Smooth muscle cell (in vitro differentiated cells): ENCODE measurements around the gene MACROD2. TPM values are rescaled to one million over a fixed set of nuclear protein-coding genes. Genes with fewer than 3 reads are reported as not detected.
A peak's percentile ranks its signal among the peaks of the same experiment; 100 is the strongest.

ENCODE experiments used
- DNase-seq: peaks from one replicate; lab custom pipeline; 2025; ENCODE audit not compliant: unreplicated experiment; lab: John Stamatoyannopoulos, UW
- H2AFZ ChIP-seq: fragments of 200-600 bp; sonication (generic); 2 replicates; pipeline ENCODE4 v1.6.0; 2016; ENCODE audit warnings: antibody characterized with exemption, low read depth, mild to moderate bottlenecking
- H3F3A ChIP-seq: fragments of 200-600 bp; sonication (generic); 2 replicates; pipeline ENCODE4 v1.6.0; 2017; ENCODE audit warnings: antibody characterized with exemption, low read depth
- H3K27ac ChIP-seq: fragments of 200-600 bp; sonication (generic); 2 replicates; pipeline ENCODE4 v1.5.1; 2016; ENCODE audit warnings: low read depth, mild to moderate bottlenecking
- H3K27me3 ChIP-seq: fragments of 200-600 bp; sonication (generic); 2 replicates; pipeline ENCODE4 v1.6.1; 2016; ENCODE audit warnings: low read depth, mild to moderate bottlenecking
- H3K36me3 ChIP-seq: fragments of 200-600 bp; sonication (generic); 2 replicates; pipeline ENCODE4 v1.5.1; 2016; ENCODE audit warnings: low read depth
- H3K4me1 ChIP-seq: fragments of 200-600 bp; sonication (generic); 2 replicates; pipeline ENCODE4 v1.5.1; 2016; ENCODE audit warnings: low read depth
- H3K4me2 ChIP-seq: fragments of 200-600 bp; sonication (generic); 2 replicates; pipeline ENCODE4 v1.6.0; 2016; ENCODE audit warnings: mild to moderate bottlenecking
- H3K4me3 ChIP-seq: fragments of 200-600 bp; sonication (generic); 2 replicates; pipeline ENCODE4 v1.5.1; 2016; ENCODE audit warnings: mild to moderate bottlenecking
- H3K79me2 ChIP-seq: fragments of 200-600 bp; sonication (generic); 2 replicates; pipeline ENCODE4 v1.6.0; 2016; ENCODE audit warnings: low read depth, mild to moderate bottlenecking
- H3K9ac ChIP-seq: fragments of 200-600 bp; sonication (generic); 2 replicates; pipeline ENCODE4 v1.6.0; 2016; ENCODE audit warnings: low read depth
- H3K9me3 ChIP-seq: fragments of 200-600 bp; sonication (generic); replicated peaks from 2 replicates; pipeline ENCODE4 v1.5.1; 2016; ENCODE audit warnings: low read depth
- H4K20me1 ChIP-seq: fragments of 200-600 bp; sonication (generic); 2 replicates; pipeline ENCODE4 v1.6.0; 2016; ENCODE audit warnings: low read depth
- WGBS: methylation state at CpG from one replicate; pipeline ENCODE4 v1.1.7; 2016; ENCODE audit warnings: low lambda C conversion rate; 5-methylcytosine and 5-hydroxymethylcytosine counted together
- polyA plus RNA-seq: library from polyadenylated mRNA; unstranded; fragments of >200 nt; fragmentation: Nextera tagmentation; extraction: Ambion mirVana; gene quantifications from 2 replicates; pipeline ENCODE4 v1.2.1, GENCODE V29; 2016
- total RNA-seq: library from RNA; depleted of rRNA; stranded (reverse); fragments of >200 nt; gene quantifications from 2 replicates; pipeline ENCODE4 v1.2.3, GENCODE V29; 2014
- TF ChIP-seq, protein P1 (sequence below): fragments of 200-600 bp; sonication (generic); IDR thresholded peaks from 2 replicates; pipeline ENCODE4 v1.5.1; 2017; ENCODE audit warnings: borderline replicate concordance, mild to moderate bottlenecking, antibody characterized with exemption; ENCODE audit not compliant: insufficient read depth, poor library complexity, severe bottlenecking

MACROD2 gene
- total and polyA plus RNA-seq, 2 experiments from 2014 or later, result 0.04 to 0.32 TPM

- no peaks in the 10 kb centered on the region for H3F3A ChIP-seq
- no peaks in the 10 kb centered on the region for H3K27me3 ChIP-seq
- H3K4me2 ChIP-seq, result no peak overlapping the region
- H3K4me3 ChIP-seq, result no peak overlapping the region
- no peaks in the 10 kb centered on the region for H3K4me1 ChIP-seq
- no peak for DNase-seq
- no peak overlapping the region for H3K27ac ChIP-seq
- H3K9me3 ChIP-seq, result no peaks in the 10 kb centered on the region
- H3K9ac ChIP-seq, result no peak overlapping the region
- TF ChIP-seq, protein P1, sequence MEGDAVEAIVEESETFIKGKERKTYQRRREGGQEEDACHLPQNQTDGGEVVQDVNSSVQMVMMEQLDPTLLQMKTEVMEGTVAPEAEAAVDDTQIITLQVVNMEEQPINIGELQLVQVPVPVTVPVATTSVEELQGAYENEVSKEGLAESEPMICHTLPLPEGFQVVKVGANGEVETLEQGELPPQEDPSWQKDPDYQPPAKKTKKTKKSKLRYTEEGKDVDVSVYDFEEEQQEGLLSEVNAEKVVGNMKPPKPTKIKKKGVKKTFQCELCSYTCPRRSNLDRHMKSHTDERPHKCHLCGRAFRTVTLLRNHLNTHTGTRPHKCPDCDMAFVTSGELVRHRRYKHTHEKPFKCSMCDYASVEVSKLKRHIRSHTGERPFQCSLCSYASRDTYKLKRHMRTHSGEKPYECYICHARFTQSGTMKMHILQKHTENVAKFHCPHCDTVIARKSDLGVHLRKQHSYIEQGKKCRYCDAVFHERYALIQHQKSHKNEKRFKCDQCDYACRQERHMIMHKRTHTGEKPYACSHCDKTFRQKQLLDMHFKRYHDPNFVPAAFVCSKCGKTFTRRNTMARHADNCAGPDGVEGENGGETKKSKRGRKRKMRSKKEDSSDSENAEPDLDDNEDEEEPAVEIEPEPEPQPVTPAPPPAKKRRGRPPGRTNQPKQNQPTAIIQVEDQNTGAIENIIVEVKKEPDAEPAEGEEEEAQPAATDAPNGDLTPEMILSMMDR, result no peak
- H3K36me3 ChIP-seq, result no peaks in the 10 kb centered on the region
- H2AFZ ChIP-seq, result no peak overlapping the region
- no peaks in the 10 kb centered on the region for H3K79me2 ChIP-seq
- H4K20me1 ChIP-seq, result no peaks in the 10 kb centered on the region
- WGBS, result 82% methylated on average over 4 of the region's 4 CpGs
These were observed 706.0 kb downstream of the MACROD2 start for GRCh38 chr20:14701326-14701725.

DNA sequence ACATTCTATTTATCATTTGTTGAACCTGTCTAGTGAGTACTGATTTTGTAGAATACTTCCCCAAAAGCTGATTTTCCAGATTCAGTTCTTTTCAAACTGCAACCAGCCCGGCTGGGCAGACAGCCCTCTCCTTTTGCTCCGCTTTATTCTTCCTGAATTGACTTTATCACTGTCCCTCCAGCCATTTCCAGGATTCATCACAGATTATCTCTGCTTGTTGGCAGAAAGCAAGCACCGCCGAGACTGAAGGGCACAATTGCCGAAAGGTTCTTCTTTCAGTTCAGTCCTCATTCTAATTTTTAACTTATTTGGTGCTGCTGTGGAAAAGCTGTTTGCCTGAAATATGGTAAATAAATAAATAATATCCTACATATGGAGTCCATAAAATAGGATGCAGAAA is 711.2 kb downstream of the MACROD2 start:
- Histone ChIP-seq H3K27ac (no peak overlapping the region), H3K9ac (no peak overlapping the region), H3K79me2 (no peaks in the 10 kb centered on the region), H3K36me3 (no peaks in the 10 kb centered on the region), H3K27me3 (no peaks in the 10 kb centered on the region), H3K9me3 (no peaks in the 10 kb centered on the region), H2AFZ (peak overlapping the region; percentile 20), H4K20me1 (no peaks in the 10 kb centered on the region), H3F3A (no peaks in the 10 kb centered on the region), H3K4me3 (no peak overlapping the region), H3K4me1 (peaks cover 18% of the 10 kb centered on the region), H3K4me2 (no peak overlapping the region)
- no peak for DNase-seq
- 83% methylated on average over 5 of the region's 5 CpGs for WGBS
- TF ChIP-seq, protein P1, result no peak

- H3K36me3 ChIP-seq, result no peaks in the 10 kb centered on the region
- WGBS, result 94% methylated on average over 10 of the region's 10 CpGs
- H3F3A ChIP-seq, result no peaks in the 10 kb centered on the region
- H3K4me3 ChIP-seq, result no peak overlapping the region
- no peak for DNase-seq
- peaks cover 24% of the 10 kb centered on the region for H3K4me1 ChIP-seq
- no peak overlapping the region for H3K27ac ChIP-seq
- TF ChIP-seq, protein P1, result no peak
- no peaks in the 10 kb centered on the region for H3K27me3 ChIP-seq
- H2AFZ ChIP-seq, result peak overlapping the region; percentile 20
- H3K79me2 ChIP-seq, result no peaks in the 10 kb centered on the region
- no peaks in the 10 kb centered on the region for H3K9me3 ChIP-seq
- H4K20me1 ChIP-seq, result no peaks in the 10 kb centered on the region
- H3K4me2 ChIP-seq, result no peak overlapping the region
- H3K9ac ChIP-seq, result no peak overlapping the region
These were observed 711.8 kb downstream of the MACROD2 start for GRCh38 chr20:14707026-14707680.
